Esophagus (tissue), 2 donors: Measurements from ENCODE around the gene MGRN1. TPM values are rescaled to one million over a fixed set of nuclear protein-coding genes. Genes with fewer than 3 reads are reported as not detected.

Experiments
- H3K27ac ChIP-seq, 2 donors: one replicate each; pipeline ENCODE4 v1.5.1; 2013; ENCODE audit warnings: low read depth in 2 of 2, mild to moderate bottlenecking in 2 of 2, inconsistent platforms in 1 of 2, low read length in 1 of 2, moderate library complexity in 1 of 2
- H3K27me3 ChIP-seq, 2 donors: one replicate each; pipeline ENCODE4 v1.6.1; 2013; ENCODE audit warnings: low read length in 2 of 2, control low read depth in 1 of 2, mild to moderate bottlenecking in 1 of 2; ENCODE audit not compliant: insufficient read depth in 2 of 2, control insufficient read depth in 1 of 2
- H3K36me3 ChIP-seq, 2 donors: one replicate each; pipeline ENCODE4 v1.6.1; 2013; ENCODE audit warnings: low read length in 1 of 2; ENCODE audit not compliant: control insufficient read depth in 2 of 2, insufficient read depth in 2 of 2
- H3K4me1 ChIP-seq, 2 donors: one replicate each; pipeline ENCODE4 v1.6.1; 2013; ENCODE audit warnings: low read length in 1 of 2; ENCODE audit not compliant: control insufficient read depth in 2 of 2, insufficient read depth in 2 of 2
- H3K4me3 ChIP-seq, 2 donors: one replicate each; pipeline ENCODE4 v1.5.1; 2013; ENCODE audit warnings: low read length in 2 of 2, mild to moderate bottlenecking in 2 of 2, low read depth in 1 of 2, moderate library complexity in 1 of 2
- H3K9me3 ChIP-seq, 2 donors: one replicate each; pipeline ENCODE4 v1.6.1; 2013; ENCODE audit warnings: mild to moderate bottlenecking in 2 of 2, low read depth in 1 of 2, low read length in 1 of 2, moderate library complexity in 1 of 2; ENCODE audit not compliant: control insufficient read depth in 2 of 2, insufficient read depth in 1 of 2
- WGBS, 2 donors: extraction: QIAGEN DNeasy Blood & Tissue Kit; methylation state at CpG; one replicate each; pipeline ENCODE4 v1.1.7; 2013; 5-methylcytosine and 5-hydroxymethylcytosine counted together
- polyA plus RNA-seq, 2 donors: library from polyadenylated mRNA; stranded (reverse); fragments of 200-250 nt; gene quantifications; one replicate each; pipeline ENCODE4 v1.2.3, GENCODE V29; 2013
- donor health status: healthy with polysubstance abuse.
- donor health status: Bipolar disorder and iron deficiency.

Gene MGRN1
- polyA plus RNA-seq, 2 donors: 10.9 to 15.1 TPM

GRCh38 chr16:4701791-4702465 is 77.3 kb downstream of the MGRN1 start:
- 77% methylated on average over 17 of the region's 17 CpGs for WGBS, 2 donors
- peak overlapping the region; percentile 18 to 37 for H3K27ac ChIP-seq
- no peak overlapping the region for H3K4me3 ChIP-seq
- H3K4me1 ChIP-seq: no peaks in the 10 kb centered on the region
- peaks cover 5 to 55% of the 10 kb centered on the region in 2 donors for H3K36me3 ChIP-seq
- no peaks in the 10 kb centered on the region for H3K9me3 ChIP-seq
- no peaks in the 10 kb centered on the region for H3K27me3 ChIP-seq

- Histone ChIP-seq H3K27me3 (no peaks in the 10 kb centered on the region), H3K4me3 (no peak overlapping the region), H3K9me3 (no peaks in the 10 kb centered on the region), H3K36me3 (peaks cover 5 to 51% of the 10 kb centered on the region in 2 donors), H3K4me1 (no peaks in the 10 kb centered on the region), H3K27ac (no peak overlapping the region)
- WGBS, 2 donors: 79% methylated on average over 7 of the region's 7 CpGs
Measured at GRCh38 chr16:4702466-4702808, 77.8 kb downstream of the MGRN1 start.

DNA sequence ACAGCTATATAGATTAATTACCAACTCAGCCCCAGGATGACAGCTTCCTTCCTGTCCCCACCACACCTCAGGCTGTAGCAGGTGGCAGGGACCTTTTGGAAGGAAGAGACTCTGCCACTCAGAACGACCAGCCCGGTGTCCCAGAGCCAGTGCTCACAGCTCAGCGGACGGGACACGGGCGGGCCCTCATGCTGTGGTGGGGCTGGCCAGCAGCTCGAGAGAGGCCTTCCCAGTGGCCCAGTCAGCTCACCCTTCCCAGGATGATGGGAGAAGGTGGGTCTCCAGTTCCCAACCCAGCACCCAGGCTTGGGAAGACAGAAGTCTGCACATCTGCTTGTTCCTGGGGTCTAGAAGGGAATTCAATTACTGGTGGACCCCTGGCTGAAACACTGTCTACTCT is 79.3 kb downstream of the MGRN1 start:
- H3K36me3 ChIP-seq: peaks cover 8 to 38% of the 10 kb centered on the region in 2 donors
- H3K27ac ChIP-seq: no peak overlapping the region
- WGBS, 2 donors: 87 to 88% methylated on average over 7 of the region's 7 CpGs

DNA sequence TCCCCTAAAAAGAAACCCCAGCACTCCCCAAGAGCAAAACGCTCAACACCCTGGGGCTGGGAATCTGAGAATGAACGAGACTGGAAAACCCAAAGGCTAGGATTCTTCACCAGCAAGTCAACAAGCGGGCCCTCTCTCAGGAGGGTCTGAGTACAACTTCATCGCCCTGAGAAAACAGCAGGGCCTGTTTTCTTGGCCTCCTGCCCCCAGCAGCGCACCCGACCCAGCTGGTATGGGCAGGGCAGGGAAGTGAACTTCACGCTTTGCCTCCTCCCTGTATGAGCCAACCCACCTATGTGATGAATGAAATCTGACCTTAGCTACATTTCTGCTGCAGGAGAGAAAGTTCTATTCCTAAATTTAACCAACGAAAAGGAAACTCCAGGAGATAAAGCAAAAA is 79.9 kb downstream of the MGRN1 start:
- Histone ChIP-seq H3K4me3 (no peak overlapping the region), H3K9me3 (no peaks in the 10 kb centered on the region), H3K4me1 (no peaks in the 10 kb centered on the region), H3K27me3 (no peaks in the 10 kb centered on the region), H3K27ac (no peak overlapping the region), H3K36me3 (peaks cover 8 to 32% of the 10 kb centered on the region in 2 donors)
- 78 to 86% methylated on average over 8 of the region's 8 CpGs for WGBS, 2 donors

More for the DNA sequence above, 79.3 kb downstream of the MGRN1 start:
- Histone ChIP-seq H3K4me1 (no peaks in the 10 kb centered on the region), H3K4me3 (no peak overlapping the region), H3K27me3 (no peaks in the 10 kb centered on the region), H3K9me3 (no peaks in the 10 kb centered on the region)

GRCh38 chr16:4704913-4705312 is 80.3 kb downstream of the MGRN1 start:
- Histone ChIP-seq H3K27me3 (no peaks in the 10 kb centered on the region), H3K4me3 (no peak overlapping the region), H3K27ac (no peak overlapping the region), H3K36me3 (peaks cover 8 to 31% of the 10 kb centered on the region in 2 donors), H3K4me1 (no peaks in the 10 kb centered on the region), H3K9me3 (no peaks in the 10 kb centered on the region)
- WGBS, 2 donors: 95% methylated on average over 14 of the region's 14 CpGs

- H3K9me3 ChIP-seq: no peaks in the 10 kb centered on the region
- peaks cover 3 to 16% of the 10 kb centered on the region in 2 donors for H3K36me3 ChIP-seq
- WGBS, 2 donors: 89 to 91% methylated on average over 7 of the region's 7 CpGs
- H3K27me3 ChIP-seq: no peaks in the 10 kb centered on the region
- H3K27ac ChIP-seq: no peak overlapping the region
- no peaks in the 10 kb centered on the region for H3K4me1 ChIP-seq
- H3K4me3 ChIP-seq: no peak overlapping the region
Measured at GRCh38 chr16:4706871-4707270, 82.2 kb downstream of the MGRN1 start.

GRCh38 chr16:4709481-4709880 is 84.9 kb downstream of the MGRN1 start:
- H3K27me3 ChIP-seq: no peaks in the 10 kb centered on the region
- peaks cover 8 to 19% of the 10 kb centered on the region in 2 donors for H3K36me3 ChIP-seq
- H3K9me3 ChIP-seq: no peaks in the 10 kb centered on the region
- 94 to 96% methylated on average over 4 of the region's 4 CpGs for WGBS, 2 donors
- no peaks in the 10 kb centered on the region for H3K4me1 ChIP-seq
- H3K4me3 ChIP-seq: no peak overlapping the region
- H3K27ac ChIP-seq: no peak overlapping the region

DNA sequence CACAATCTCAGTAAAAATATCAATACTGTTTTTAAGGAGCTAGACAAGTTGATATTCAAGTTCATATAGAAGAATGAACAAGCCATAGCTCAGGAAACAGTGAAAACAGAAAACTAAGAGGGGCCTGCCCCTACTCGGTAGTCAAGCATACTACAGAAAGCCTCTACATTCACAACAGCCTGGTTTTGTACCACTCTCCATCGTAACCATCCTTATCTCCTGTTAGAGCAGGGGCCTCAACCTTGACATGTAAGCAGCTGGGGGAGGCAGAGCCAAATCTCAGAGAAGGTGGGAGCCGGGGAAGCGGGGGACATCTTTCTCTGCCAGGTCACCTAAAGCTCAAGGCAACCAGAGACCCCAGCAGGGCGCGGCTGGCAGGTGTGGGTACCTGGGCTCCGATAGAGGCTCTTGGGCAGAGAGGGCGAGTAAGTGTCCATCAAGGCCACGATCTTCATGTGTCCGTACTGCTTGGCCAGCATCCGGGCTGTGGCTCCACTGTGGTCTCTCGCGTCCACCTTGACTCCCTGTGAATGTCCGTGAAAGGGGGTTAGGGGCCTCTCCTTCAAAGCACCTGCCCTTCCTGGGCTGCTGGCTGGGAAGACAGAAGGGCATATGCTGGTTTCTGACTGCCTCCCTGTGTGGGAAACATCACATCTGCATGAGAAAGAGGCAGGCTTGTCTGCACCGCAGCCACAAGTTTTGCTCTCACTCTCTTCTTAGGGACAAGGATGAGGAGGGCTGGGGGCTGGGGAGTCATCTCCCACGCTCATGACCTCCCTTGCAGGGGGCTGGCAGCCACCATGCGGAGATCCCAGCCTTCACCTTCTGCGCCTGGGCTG is 89.3 kb downstream of the MGRN1 start:
- Histone ChIP-seq H3K27me3 (no peaks in the 10 kb centered on the region), H3K27ac (no peak overlapping the region), H3K36me3 (peaks cover 5 to 14% of the 10 kb centered on the region in 2 donors), H3K9me3 (no peaks in the 10 kb centered on the region), H3K4me3 (no peak overlapping the region), H3K4me1 (no peaks in the 10 kb centered on the region)
- WGBS, 2 donors: 76 to 91% methylated on average over 18 of the region's 18 CpGs

- Histone ChIP-seq H3K27me3 (no peaks in the 10 kb centered on the region), H3K4me3 (no peak overlapping the region), H3K9me3 (no peaks in the 10 kb centered on the region), H3K36me3 (peaks cover 5 to 14% of the 10 kb centered on the region in 2 donors), H3K4me1 (no peaks in the 10 kb centered on the region), H3K27ac (no peak overlapping the region)
- 76 to 86% methylated on average over 2 of the region's 2 CpGs for WGBS, 2 donors
Measured at GRCh38 chr16:4714996-4715395, 90.4 kb downstream of the MGRN1 start.
